Mesenteric fat pad (tissue), 1 donor: ENCODE results near the gene CNTNAP3B. TPM values are rescaled to one million over a fixed set of nuclear protein-coding genes. Genes with fewer than 3 reads are reported as not detected.
"Not testable (repeated sequence)": the region's sequence is repeated elsewhere in the genome, so short reads cannot be mapped to it uniquely, and the experiment has no call there.

Experiments
- DNase-seq: peaks from one replicate; pipeline ENCODE4 v3.0.0-alpha.2; 2020; ENCODE audit warnings: low spot score
- long read RNA-seq: library from polyadenylated mRNA; unstranded; transcript quantifications from one replicate; pipeline ENCODE4 v2.0.0, GENCODE V29; 2020
- total RNA-seq: library from RNA; stranded (reverse); fragmentation: NEBNext Ultra II Directional; extraction: Animal tissue kit (Norgen Biotek cat#: 25700); gene quantifications from one replicate; pipeline ENCODE4 v1.2.1, GENCODE V29; 2021
- donor health status: DM: yes; HTN: yes; CAD: no.

The CNTNAP3B gene
- 20.1 TPM for total RNA-seq
- long read RNA-seq, partial matches to known transcripts = 4 of 17 reads
- long read RNA-seq, other reads (novel, unspliced or antisense) = 13 of 17 reads

- not testable (repeated sequence) for DNase-seq
Measured at GRCh38 chr9:42129073-42129729, at the start of gene CNTNAP3B. Gene CNTNAP3B (minus strand): TSS chr9:42129426. CDS start chr9:42129094, 332 bp downstream.

- DNase-seq = not testable (repeated sequence)
Measured at GRCh38 chr9:42160299-42160698, 31.1 kb upstream of the CNTNAP3B start.

- DNase-seq = not testable (repeated sequence)
Measured at GRCh38 chr9:42127056-42127841, 2.0 kb downstream of the CNTNAP3B start.

GRCh38 chr9:42121007-42121406 is 8.2 kb downstream of the CNTNAP3B start:
- DNase-seq = not testable (repeated sequence)

GRCh38 chr9:42095929-42096328 is 33.3 kb downstream of the CNTNAP3B start:
- not testable (repeated sequence) for DNase-seq

GRCh38 chr9:42084559-42084952 is 44.7 kb downstream of the CNTNAP3B start:
- DNase-seq = not testable (repeated sequence)

GRCh38 chr9:42083877-42084558 is 45.2 kb downstream of the CNTNAP3B start:
- DNase-seq = not testable (repeated sequence)

GRCh38 chr9:42080376-42080775 is 48.9 kb downstream of the CNTNAP3B start:
- DNase-seq = not testable (repeated sequence)

- not testable (repeated sequence) for DNase-seq
Measured at GRCh38 chr9:42074868-42075267, 54.4 kb downstream of the CNTNAP3B start.

- not testable (repeated sequence) for DNase-seq
Measured at GRCh38 chr9:42071026-42071425, 58.2 kb downstream of the CNTNAP3B start.

GRCh38 chr9:42070035-42070799 is 59.0 kb downstream of the CNTNAP3B start:
- not testable (repeated sequence) for DNase-seq

- DNase-seq = not testable (repeated sequence)
Measured at GRCh38 chr9:42053874-42054273, 75.4 kb downstream of the CNTNAP3B start.

GRCh38 chr9:42050701-42051100 is 78.5 kb downstream of the CNTNAP3B start:
- not testable (repeated sequence) for DNase-seq

GRCh38 chr9:42044422-42045010 is 84.7 kb downstream of the CNTNAP3B start:
- not testable (repeated sequence) for DNase-seq

GRCh38 chr9:42033541-42033940 is 95.7 kb downstream of the CNTNAP3B start:
- not testable (repeated sequence) for DNase-seq

GRCh38 chr9:42020639-42021038 is 108.6 kb downstream of the CNTNAP3B start:
- DNase-seq = not testable (repeated sequence)

- DNase-seq = not testable (repeated sequence)
Measured at GRCh38 chr9:42018220-42018922, 110.9 kb downstream of the CNTNAP3B start.

GRCh38 chr9:42014317-42014716 is 114.9 kb downstream of the CNTNAP3B start:
- not testable (repeated sequence) for DNase-seq

GRCh38 chr9:41991607-41992006 is 137.6 kb downstream of the CNTNAP3B start:
- not testable (repeated sequence) for DNase-seq

GRCh38 chr9:41980271-41980670 is 149.0 kb downstream of the CNTNAP3B start:
- DNase-seq = not testable (repeated sequence)
